Measurements from ENCODE around the gene RBBP7.

Gene RBBP7

GRCh38 chrX:16826207-16826606 is 44.0 kb downstream of the RBBP7 start:
- peak; percentile 57 for DNase-seq (ENCODE audit: low spot score)

GRCh38 chrX:16825264-16826035 is 44.7 kb downstream of the RBBP7 start:
- no peak for DNase-seq (ENCODE audit: low spot score)

- no peak for DNase-seq (ENCODE audit: low spot score)
Observed at GRCh38 chrX:16822723-16823122, 47.4 kb downstream of the RBBP7 start.

GRCh38 chrX:16819634-16820033 is 50.5 kb downstream of the RBBP7 start:
- no peak for DNase-seq (ENCODE audit: low spot score)

DNA sequence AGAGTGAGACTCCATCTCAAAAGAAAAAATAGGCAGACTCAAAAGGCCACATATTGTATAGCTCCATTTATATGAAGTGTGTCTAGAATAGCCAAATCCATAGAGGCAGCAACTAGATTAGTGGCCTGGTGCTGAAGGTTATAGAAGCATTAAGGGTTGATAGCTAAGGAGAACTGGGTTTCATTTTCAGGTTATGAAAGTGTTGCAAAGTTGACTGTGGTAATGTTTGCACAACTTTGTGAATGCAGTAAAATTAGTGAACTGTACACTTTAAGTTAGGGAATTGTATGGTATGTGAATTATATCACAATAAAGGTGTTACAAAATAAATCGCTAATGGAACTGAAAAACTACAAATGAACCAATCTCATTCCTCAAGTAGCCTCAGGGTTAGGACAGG is 55.6 kb downstream of the RBBP7 start:
- no peak for DNase-seq (ENCODE audit: low spot score)

GRCh38 chrX:16807976-16808542 is 62.1 kb downstream of the RBBP7 start:
- no peak for DNase-seq (ENCODE audit: low spot score)

DNA sequence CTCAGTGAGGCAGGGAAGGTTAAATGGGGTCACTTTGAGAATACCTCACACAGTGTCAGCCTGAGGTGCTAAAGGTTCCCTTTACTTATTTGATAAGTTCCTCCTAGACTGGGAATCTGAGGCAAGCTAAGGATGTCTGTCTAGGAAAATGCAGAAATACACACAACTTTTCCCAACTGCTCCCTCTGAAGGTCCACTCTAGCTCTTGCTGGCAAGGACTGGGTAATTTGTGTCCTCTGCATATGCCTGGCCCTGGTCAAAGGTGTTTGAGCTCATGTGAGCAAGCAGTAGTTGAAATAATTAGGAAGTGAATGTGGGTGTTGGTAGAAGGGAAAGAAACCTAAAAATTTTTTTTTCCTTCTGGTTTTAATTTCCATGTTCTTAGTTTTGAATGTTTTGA is 62.6 kb downstream of the RBBP7 start:
- DNase-seq (ENCODE audit: low spot score): no peak

- DNase-seq (ENCODE audit: low spot score): no peak
Observed at GRCh38 chrX:16804923-16805464, 65.2 kb downstream of the RBBP7 start.

DNA sequence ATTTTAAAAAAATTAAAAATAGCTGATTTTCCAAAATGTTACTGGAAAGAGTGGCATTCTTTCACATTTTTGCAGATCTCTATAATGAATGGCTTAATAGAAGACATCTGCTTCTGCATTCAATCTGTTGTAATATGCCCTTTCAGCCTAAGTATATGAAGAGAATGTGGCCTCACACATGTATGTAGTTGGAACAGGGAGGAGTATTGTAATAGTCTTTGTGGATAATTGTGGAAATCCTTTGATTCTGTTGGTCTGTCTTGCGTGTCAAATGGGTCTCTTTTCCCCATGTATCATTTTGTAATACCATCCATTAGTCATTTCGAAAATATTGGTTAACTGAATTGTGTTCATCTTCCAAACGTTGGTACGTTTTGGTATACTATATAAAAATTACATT is 72.3 kb downstream of the RBBP7 start:
- no peak for DNase-seq (ENCODE audit: low spot score)

- DNase-seq (ENCODE audit: low spot score): peak; percentile 14
Observed at GRCh38 chrX:16797358-16797757, 72.8 kb downstream of the RBBP7 start.

DNA sequence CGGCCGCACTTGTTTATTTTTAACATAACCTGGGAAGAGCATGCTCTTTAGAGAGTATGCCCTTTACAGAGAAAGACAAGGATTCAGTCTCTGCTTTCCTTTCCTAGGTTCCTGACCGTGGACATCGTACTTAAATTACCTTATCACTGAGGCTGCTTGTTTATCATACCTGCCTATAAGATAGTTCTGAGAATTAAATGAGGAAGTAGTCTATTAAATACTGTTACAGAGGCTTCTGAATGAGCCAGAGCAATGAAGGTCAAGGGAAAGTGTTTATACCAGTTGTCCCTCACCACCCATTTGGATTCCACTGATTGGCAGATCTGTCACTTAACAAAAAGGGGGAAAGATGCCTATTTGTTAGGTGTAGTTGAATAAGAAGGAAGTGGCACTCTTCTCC is 73.9 kb downstream of the RBBP7 start:
- DNase-seq (ENCODE audit: low spot score): no peak

Measured in pons (tissue), 1 donor.